Neural cell (in vitro differentiated cells): Measurements from ENCODE around the gene KCNIP3.

Source experiments
- TAF1 ChIP-seq: IDR thresholded peaks from 2 replicates; pipeline ENCODE4 v1.6.1; 2012; ENCODE audit warnings: low read depth
- TF ChIP-seq, protein P1 (sequence below): fragments of 450-650 bp; IDR thresholded peaks from 2 replicates; pipeline ENCODE4 v1.5.1; 2014; ENCODE audit warnings: antibody characterized with exemption, mild to moderate bottlenecking, moderate library complexity; ENCODE audit not compliant: poor library complexity, severe bottlenecking

DNA sequence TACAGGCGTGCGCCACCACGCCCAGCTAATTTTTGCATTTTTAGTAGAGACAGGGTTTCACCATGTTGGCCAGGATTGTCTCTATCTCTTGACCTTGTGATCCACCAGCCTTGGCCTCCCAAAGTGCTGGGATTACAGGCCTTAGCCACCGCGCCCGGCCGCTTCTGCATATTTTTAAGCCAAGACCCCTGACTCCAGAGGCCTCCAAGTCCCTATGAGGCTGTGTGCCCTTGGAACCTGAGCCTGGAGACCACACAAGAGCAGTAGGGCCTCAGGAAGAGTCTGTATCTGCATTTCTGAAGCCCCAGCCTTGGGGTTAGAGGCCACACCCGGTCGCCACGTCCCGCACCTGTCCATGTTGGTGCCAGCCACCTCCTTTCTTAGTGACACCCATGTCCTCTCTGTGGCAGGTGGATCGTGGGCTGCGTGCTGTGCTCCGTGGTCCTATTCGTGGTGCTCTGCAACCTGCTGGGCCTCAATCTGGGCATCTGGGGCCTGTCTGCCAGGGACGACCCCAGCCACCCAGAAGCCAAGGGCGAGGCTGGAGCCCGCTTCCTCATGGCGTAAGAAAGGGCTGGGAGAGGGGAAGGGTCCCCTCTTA, 17.6 kb upstream of the KCNIP3 start:
- TF ChIP-seq, protein P1, sequence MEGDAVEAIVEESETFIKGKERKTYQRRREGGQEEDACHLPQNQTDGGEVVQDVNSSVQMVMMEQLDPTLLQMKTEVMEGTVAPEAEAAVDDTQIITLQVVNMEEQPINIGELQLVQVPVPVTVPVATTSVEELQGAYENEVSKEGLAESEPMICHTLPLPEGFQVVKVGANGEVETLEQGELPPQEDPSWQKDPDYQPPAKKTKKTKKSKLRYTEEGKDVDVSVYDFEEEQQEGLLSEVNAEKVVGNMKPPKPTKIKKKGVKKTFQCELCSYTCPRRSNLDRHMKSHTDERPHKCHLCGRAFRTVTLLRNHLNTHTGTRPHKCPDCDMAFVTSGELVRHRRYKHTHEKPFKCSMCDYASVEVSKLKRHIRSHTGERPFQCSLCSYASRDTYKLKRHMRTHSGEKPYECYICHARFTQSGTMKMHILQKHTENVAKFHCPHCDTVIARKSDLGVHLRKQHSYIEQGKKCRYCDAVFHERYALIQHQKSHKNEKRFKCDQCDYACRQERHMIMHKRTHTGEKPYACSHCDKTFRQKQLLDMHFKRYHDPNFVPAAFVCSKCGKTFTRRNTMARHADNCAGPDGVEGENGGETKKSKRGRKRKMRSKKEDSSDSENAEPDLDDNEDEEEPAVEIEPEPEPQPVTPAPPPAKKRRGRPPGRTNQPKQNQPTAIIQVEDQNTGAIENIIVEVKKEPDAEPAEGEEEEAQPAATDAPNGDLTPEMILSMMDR = no peak
- no peak for TF ChIP-seq TAF1
